ENCODE data around the gene OOEP.
A peak's percentile ranks its signal among the peaks of the same experiment; 100 is the strongest.
"Not testable (repeated sequence)": the region's sequence is repeated elsewhere in the genome, so short reads cannot be mapped to it uniquely, and the experiment has no call there.

The OOEP gene

DNA sequence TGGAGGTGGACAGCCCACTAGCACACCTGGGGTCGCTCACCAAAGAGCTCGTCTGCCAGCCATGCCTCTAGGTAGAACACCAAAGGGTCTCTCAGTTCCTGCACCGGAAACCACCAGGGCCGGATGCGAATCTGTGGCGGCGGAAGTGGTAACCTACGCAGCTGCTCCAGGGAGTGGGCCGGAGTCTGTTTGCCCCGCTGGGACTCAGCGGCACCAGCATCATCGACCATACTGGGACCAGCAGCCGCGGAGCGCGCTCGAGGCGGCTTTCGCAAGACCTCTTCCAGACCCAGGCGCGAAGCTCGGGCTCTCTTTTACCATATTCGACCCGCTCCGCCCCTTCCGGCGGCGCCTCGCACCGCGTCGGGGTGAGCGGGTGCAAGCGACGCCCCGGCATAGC is at the start of gene OOEP:
Gene OOEP, minus strand, starts transcription at position 335 of the 400 bp plus-strand sequence. Its CDS starts 105 bp downstream, at position 230.
- no peak for DNase-seq (ENCODE audit: low spot score)

GRCh38 chr6:73418081-73418741 is 48.5 kb upstream of the OOEP start:
- no peak for DNase-seq (ENCODE audit: low spot score)

DNA sequence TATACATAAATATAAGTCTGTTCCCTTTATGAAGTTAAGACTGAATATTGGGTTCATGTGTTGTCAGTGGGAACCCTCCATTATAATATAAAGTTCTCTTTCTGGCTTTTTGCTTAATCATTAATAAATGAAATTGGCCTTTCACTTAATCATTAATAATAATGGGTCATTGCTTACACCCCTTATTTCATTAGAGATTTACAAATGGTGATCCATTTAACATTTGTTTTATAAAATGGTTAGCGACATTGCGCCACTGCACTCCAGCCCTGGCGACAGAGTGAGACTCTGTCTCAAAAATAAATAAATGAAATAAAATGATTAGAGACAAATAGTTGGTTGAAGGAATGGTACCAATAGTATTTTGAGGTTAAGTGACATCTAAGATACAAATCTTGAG is 43.4 kb upstream of the OOEP start:
- no peak for DNase-seq (ENCODE audit: low spot score)

GRCh38 chr6:73409395-73409794 is 39.7 kb upstream of the OOEP start:
- DNase-seq (ENCODE audit: low spot score) = no peak

GRCh38 chr6:73400656-73401055 is 31.0 kb upstream of the OOEP start:
- no peak for DNase-seq (ENCODE audit: low spot score)

GRCh38 chr6:73395875-73396274 is 26.2 kb upstream of the OOEP start:
- DNase-seq (ENCODE audit: low spot score) = no peak

GRCh38 chr6:73394577-73395354 is 25.1 kb upstream of the OOEP start, which contains the start of gene DDX43:
Gene DDX43, plus strand, starts transcription at chr6:73394828. Its CDS starts 78 bp downstream, at chr6:73394906.
- peak; percentile 57 for DNase-seq (ENCODE audit: low spot score)

DNA sequence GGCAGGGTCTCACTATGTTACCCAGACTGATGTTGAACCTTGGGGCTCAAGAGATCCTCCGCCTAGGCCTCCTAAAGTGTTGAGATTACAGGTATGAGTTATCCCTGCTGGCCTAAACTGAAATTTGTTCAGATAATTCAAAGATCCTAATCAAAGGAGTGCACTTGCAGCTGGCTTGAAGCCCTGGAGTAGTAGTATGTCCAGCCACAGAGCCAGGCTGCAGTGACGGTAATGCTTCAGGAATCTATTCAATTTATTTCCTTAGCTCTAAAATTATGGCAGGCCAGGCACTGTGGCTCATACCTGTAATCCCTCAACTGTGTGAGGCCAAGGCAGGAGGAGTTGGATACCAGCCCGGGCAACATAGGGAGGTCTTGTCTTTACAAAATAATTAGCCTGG is 23.6 kb upstream of the OOEP start:
- no peak for DNase-seq (ENCODE audit: low spot score)

DNA sequence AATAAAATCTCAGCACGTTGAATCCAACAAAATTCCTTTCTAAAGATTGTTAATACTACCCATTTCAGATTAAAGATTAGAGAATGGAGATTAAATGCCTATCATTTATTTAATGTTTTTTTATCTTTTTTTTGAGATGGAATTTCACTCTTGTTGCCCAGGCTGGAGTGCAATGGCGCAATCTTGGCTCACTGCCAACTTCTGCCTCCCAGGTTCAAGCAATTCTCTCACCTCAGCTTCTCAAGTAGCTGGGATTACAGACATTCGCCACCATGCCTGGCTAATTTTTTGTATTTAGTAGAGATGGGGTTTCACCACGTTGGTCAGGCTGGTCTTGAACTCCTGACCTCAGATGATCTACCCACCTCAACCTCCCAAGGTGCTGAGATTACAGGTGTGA is 22.5 kb upstream of the OOEP start:
- DNase-seq (ENCODE audit: low spot score) = not testable (repeated sequence)

DNA sequence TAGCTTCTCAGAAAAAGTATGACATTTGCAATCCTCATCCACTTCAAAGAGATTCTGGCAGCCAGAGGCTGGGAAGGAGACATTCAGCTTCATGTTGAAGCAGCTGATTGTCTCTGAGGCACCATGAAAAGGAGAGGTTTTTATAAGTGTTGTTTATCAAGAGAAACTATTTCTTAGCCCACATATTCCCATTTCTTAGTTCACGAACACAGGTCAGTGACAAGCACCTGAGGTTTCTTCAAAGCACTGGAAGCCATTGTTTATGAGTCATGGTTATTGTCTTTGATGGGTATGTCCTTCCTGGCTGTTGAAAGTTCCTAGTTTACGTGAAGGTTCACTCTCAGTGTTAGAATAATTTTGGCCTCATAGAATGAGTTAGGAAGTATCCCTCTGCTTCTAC is 22.0 kb upstream of the OOEP start:
- DNase-seq (ENCODE audit: low spot score) = no peak

DNA sequence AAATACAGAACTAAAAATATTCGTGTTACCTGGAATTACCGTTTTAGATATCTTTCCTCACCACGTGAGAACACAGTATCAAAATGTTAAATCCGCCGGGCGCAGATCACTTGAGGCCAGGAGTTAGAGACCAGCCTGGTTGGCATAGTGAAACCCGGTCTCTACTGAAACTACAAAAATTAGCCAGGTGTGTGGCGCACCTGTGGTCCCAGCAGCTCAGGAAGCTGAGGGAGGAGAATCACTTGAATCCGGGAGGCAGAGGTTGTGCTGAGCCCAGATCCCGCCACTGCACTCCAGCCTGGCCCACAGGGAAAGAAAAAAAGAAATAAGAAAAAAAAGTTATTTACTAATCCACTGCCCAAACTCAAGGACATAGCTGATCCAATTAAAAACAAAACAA is 20.2 kb upstream of the OOEP start:
- DNase-seq (ENCODE audit: low spot score) = no peak

DNA sequence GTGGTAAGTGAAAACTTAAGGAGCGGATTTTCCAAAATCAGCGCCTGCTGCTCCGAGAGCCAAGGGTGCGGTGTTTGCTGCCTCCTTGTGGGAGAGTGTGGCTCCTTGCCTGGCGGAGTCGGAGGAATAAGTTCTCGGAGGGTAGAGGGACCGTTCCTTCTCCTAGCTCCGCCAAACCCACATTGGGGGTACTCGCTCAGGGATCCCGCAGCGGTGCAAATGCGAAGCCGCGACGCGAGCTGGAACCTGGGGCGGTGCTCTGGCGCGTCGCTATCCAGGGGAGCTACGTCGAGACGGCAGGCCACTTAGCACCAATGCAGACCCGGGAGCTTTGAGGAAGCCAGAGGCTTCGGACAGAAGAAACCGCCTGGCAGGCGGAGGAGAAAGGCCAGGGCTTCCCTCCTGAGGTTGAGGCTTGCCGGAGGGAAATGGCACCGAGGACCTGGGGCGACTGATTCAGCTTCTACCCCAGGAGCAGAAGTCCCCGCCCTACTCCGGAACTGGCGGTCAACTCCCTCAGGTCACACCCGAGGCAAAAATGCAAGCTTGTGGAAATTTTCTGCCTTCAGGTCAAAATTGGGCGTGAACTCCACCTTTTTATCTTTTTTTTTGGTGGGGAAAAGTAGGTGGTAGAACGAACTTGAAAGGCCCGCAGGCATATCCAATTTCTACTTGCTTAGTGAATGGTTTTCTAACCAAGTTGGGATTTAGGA is 19.3 kb upstream of the OOEP start:
- peak; percentile 36 for DNase-seq (ENCODE audit: low spot score)

DNA sequence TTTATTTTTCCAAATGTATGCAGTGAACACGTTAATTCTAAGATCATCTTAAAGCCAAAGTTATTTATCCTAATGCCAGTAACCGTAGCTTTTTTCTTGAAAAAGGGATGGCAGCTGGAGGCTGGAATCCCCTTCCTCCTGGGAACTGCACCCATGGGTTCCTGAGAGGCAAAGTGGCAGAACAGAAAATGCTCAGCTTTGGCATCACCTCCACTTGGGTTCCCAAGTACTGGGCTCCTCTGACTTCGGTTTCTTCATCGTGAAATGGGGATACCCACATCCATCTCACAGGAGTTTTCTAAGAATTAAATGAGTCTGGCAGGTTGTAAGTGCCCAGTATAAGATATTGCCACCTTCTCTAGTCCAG is 18.7 kb upstream of the OOEP start:
- DNase-seq (ENCODE audit: low spot score) = no peak

DNA sequence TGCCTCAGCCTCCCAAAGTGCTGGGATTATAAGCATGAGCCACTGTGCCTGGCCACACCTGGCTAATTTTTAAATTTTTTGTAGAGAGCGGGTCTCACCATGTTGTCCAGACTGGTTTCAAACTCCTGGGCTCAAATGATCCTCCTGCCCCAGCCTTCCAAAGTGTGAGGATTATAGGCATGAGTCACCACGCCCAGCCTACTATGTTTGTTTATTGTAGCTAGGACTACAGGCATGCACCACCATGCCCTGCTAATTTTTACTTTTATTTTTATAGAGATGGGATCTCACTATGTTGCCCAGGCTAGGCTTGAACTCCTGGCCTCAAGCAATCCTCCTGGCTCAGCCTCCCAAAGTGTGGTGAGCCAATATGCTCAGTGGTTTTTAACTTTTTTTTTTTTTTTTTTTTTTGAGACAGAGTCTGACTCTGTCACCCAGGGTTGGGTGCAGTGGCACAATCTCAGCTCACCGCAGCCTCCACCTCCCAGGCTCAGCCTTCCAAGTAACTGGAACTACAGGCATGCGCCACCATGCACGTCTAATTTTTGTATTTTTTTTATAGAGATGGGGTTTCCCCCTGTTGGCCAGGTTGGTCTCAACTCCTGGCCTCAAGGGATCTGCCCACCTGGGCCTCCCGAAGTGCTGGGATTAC is 12.9 kb upstream of the OOEP start:
- no peak for DNase-seq (ENCODE audit: low spot score)

- DNase-seq (ENCODE audit: low spot score) = not testable (repeated sequence)
Observed at GRCh38 chr6:73381531-73381930, 11.8 kb upstream of the OOEP start.

GRCh38 chr6:73377225-73377624 is 7.5 kb upstream of the OOEP start:
- no peak for DNase-seq (ENCODE audit: low spot score)

GRCh38 chr6:73375216-73375615 is 5.5 kb upstream of the OOEP start:
- no peak for DNase-seq (ENCODE audit: low spot score)

DNA sequence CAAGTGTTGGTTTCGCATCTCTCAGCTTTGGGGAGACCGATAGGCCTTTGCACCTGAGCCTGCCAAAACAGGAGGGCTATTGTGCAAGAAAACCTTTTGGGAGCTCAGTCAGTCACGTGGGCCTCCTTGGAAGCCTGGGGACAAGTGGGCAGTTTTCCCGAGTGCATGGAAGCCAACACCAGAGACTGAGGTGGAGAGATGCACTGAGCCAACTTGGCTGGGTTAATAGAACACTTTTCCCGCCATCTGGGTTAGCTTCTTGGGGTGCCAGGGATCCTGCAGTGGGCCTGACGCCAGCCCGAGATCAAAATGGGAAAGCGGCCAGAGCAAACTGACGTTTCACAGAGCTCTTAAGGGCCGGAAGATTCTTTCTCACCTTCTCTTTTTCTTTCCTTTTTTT is 2.8 kb upstream of the OOEP start:
- no peak for DNase-seq (ENCODE audit: low spot score)

- no peak for DNase-seq (ENCODE audit: low spot score)
Observed at GRCh38 chr6:73371984-73372383, 2.3 kb upstream of the OOEP start.

DNA sequence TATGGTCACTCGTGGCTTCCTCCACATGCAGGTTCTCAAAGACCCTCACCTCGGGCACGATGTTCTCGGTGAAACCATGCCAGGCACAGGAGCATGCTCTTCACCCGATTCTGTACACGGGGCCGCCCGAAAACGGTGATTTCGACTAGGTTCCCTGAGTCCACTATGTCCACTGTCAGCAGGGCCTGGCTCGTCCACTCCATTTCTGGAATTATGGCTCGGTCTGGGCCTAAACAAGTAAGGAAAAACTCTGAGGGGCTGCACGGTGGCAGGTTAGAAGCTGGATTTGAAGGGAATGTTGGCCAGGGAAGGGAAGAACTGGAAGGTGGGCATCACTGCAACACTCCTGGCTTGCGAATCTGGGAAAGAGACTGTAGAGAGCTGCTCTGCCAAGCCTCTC is 540 bp downstream of the OOEP start:
- DNase-seq (ENCODE audit: low spot score) = no peak

GRCh38 chr6:73368675-73369074 is 1.0 kb downstream of the OOEP start:
- DNase-seq (ENCODE audit: low spot score) = no peak

DNA sequence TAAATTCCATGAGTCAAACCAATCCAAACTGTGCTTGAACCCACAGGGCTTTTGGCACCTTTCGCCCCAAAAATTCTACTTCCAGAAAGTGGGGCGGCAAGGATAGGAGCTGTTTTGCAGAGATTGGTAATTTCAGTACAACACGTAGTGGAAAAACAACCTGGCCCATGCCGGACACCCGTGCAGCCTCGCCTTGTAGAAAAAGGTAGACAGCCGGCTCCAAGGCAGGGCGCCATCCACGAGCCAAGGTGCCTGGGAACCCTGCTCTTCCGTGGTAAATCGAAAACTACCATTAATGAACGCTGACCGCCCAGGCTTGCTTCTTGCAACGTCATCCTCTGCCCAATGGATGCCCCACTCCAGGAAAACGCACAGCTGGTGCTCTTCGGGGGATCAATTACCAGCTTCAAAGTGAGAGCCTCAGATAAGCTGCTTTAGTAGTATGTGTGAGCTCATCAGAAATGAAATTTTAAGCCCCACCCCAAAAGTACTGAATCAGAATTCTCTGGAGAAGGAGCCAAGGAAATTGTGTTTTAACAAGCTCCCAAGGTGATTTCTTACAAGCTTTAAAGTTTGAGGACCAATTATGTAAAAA is 1.8 kb downstream of the OOEP start:
- DNase-seq (ENCODE audit: low spot score) = no peak
